Motor neuron (in vitro differentiated cells): ENCODE data around the gene TRPV6. TPM values are rescaled to one million over a fixed set of nuclear protein-coding genes. Genes with fewer than 3 reads are reported as not detected.

ENCODE experiments used
- ATAC-seq, 8 experiments: fragments of 200-7000 bp; cut with Tn5 transposase; replicated peaks in 6 of 8; 2 replicates each; pipeline ENCODE4 v1.8.0; 2021; ENCODE audit warnings: mild to moderate bottlenecking in 8 of 8, moderate library complexity in 8 of 8
- H3K27ac ChIP-seq, 2 donors: fragments of 250-450 bp; sonication (Bioruptor Pico); 2 replicates each; pipeline ENCODE4 v1.9.0; 2021; ENCODE audit warnings: antibody characterized with exemption in 2 of 2, mild to moderate bottlenecking in 2 of 2, moderate library complexity in 1 of 2
- H3K4me1 ChIP-seq, 2 donors: fragments of 250-450 bp; sonication (Bioruptor Pico); replicated peaks in 1 of 2; 2 replicates each; pipeline ENCODE4 v1.6.1; 2021; ENCODE audit warnings: antibody characterized with exemption in 2 of 2, mild to moderate bottlenecking in 2 of 2, moderate library complexity in 1 of 2
- H3K4me3 ChIP-seq, 5 donors: fragments of 250-450 bp; sonication (Bioruptor Pico); 2 replicates each; pipeline ENCODE4 v1.9.0; 2021; ENCODE audit warnings: antibody characterized with exemption in 5 of 5, mild to moderate bottlenecking in 5 of 5, moderate library complexity in 4 of 5
- WGBS, 10 experiments: fragments of 450-650 bp; shearing (Covaris generic); methylation state at CpG; one replicate each; pipeline ENCODE4 v1.0.0; 2022; 5-methylcytosine and 5-hydroxymethylcytosine counted together
- in situ Hi-C, 9 experiments: fragments of 400-800 bp; cut with MboI; loops; one replicate each; pipeline ENCODE4 v1.15.0; 2021; ENCODE audit warnings: low sequenced_read_pairs in 9 of 9, low pct_unique_long_range_greater_than_20kb in 2 of 9; ENCODE audit not compliant: unreplicated experiment in 9 of 9
- total RNA-seq, 8 experiments: library from RNA; unstranded; fragments of 300-600 nt; gene quantifications; 2 replicates each; pipeline versions ENCODE4 v1.2.3 to v1.2.4, GENCODE V29; 2022

TRPV6 gene
- total RNA-seq, 8 experiments from 2014 or later = 0.07 to 1.7 (median 0.53) TPM

GRCh38 chr7:142890874-142891485, 5.4 kb upstream of the TRPV6 start:
- H3K4me1 ChIP-seq = no peaks in the 10 kb centered on the region
- H3K4me3 ChIP-seq = no peak overlapping the region
- in situ Hi-C loops = loop anchor here in 1 of 9 experiments (25.0 kb wide), 1 partner anchor 96 kb away; no protein-coding TSS in a partner anchor
- ATAC-seq = no peak
- WGBS, 10 experiments = 64 to 100% (median 77%) methylated on average over 1 to 5 of the region's 12 CpGs; no CpG with 5 or more reads in 6 of the 10 experiments
- H3K27ac ChIP-seq = no peak overlapping the region

DNA sequence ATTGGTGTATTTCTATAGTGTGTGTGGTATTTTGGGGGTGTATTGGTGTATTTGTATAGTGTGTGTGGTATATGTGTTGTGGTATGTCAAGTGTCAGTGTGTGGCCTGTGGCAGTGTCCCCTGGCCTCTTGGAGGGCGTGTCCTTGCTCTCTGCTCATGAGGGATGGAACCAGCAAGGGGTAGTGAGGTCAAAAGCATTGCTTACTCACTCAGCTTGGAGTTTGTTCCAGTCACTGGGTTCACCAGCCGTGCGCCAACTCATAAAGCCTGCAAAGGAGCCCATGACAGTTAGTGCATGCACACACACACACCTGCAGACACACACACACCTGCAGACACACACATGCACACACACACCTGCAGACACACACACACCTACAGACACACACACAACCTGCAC, 4.3 kb upstream of the TRPV6 start:
- in situ Hi-C loops = loop anchor here in 1 of 9 experiments (25.0 kb wide), 1 partner anchor 97 kb away; no protein-coding TSS in a partner anchor
- Histone ChIP-seq H3K27ac (no peak overlapping the region), H3K4me3 (no peak overlapping the region), H3K4me1 (no peaks in the 10 kb centered on the region)
- no peak for ATAC-seq
- 17 to 50% (median 40%) methylated on average over 1 to 2 of the region's 3 CpGs; no CpG with 5 or more reads in 7 of the 10 experiments for WGBS, 10 experiments

GRCh38 chr7:142887282-142888015, 1.9 kb upstream of the TRPV6 start:
- in situ Hi-C loops = loop anchor here in 1 of 9 experiments (25.0 kb wide), 1 partner anchor 100 kb away; no protein-coding TSS in a partner anchor
- ATAC-seq = no peak
- peaks cover 0 to 3% of the 10 kb centered on the region in 2 donors for H3K4me1 ChIP-seq
- WGBS, 10 experiments = 9 to 100% (median 67%) methylated on average over 1 to 7 of the region's 12 CpGs; no CpG with 5 or more reads in 3 of the 10 experiments
- H3K4me3 ChIP-seq = no peak overlapping the region
- no peak overlapping the region for H3K27ac ChIP-seq

- in situ Hi-C loops = loop anchor here in 1 of 9 experiments (25.0 kb wide), 1 partner anchor 100 kb away; no protein-coding TSS in a partner anchor
- 0 to 100% (median 39%) methylated on average over 1 to 5 of the region's 7 CpGs; no CpG with 5 or more reads in 3 of the 10 experiments for WGBS, 10 experiments
- H3K4me1 ChIP-seq = peaks cover 0 to 3% of the 10 kb centered on the region in 2 donors
- H3K4me3 ChIP-seq = no peak overlapping the region
- no peak overlapping the region for H3K27ac ChIP-seq
- no peak for ATAC-seq
Measured at GRCh38 chr7:142886866-142887265, 1.3 kb upstream of the TRPV6 start.

DNA sequence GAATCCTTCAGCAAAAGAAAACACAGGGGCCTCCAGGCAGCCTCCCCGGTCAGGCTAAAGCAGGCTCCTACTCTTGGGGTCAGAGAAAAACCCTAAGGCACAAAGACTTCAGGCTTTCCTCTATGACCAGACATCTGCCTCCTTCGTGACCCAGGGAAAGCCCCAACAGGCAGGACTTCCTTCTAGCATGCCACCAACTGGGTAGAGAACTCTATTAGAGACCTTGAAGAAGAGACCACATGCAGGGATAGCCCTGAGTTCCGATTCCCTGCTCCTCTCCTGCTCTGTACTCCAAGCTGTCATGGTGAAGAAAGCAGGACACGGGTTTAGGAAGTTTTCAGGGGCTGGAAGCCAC, 1.3 kb downstream of the TRPV6 start:
- 0 to 92% (median 50%) methylated on average over 1 to 4 of the region's 4 CpGs; no CpG with 5 or more reads in 4 of the 10 experiments for WGBS, 10 experiments
- Histone ChIP-seq H3K4me1 (peaks cover 0 to 3% of the 10 kb centered on the region in 2 donors), H3K4me3 (no peak overlapping the region), H3K27ac (no peak overlapping the region)
- ATAC-seq = no peak
- in situ Hi-C loops = loop anchor here in 1 of 9 experiments (25.0 kb wide), 1 partner anchor 103 kb away; no protein-coding TSS in a partner anchor

GRCh38 chr7:142883571-142884285, 1.8 kb downstream of the TRPV6 start:
- 5 to 93% (median 80%) methylated on average over 1 to 3 of the region's 7 CpGs; no CpG with 5 or more reads in 5 of the 10 experiments for WGBS, 10 experiments
- Histone ChIP-seq H3K4me1 (peaks cover 0 to 3% of the 10 kb centered on the region in 2 donors), H3K4me3 (no peak overlapping the region), H3K27ac (no peak overlapping the region)
- in situ Hi-C loops = loop anchor here in 1 of 9 experiments (25.0 kb wide), 1 partner anchor 104 kb away; no protein-coding TSS in a partner anchor
- ATAC-seq = peak in 1 of 8 experiments; percentile 35

DNA sequence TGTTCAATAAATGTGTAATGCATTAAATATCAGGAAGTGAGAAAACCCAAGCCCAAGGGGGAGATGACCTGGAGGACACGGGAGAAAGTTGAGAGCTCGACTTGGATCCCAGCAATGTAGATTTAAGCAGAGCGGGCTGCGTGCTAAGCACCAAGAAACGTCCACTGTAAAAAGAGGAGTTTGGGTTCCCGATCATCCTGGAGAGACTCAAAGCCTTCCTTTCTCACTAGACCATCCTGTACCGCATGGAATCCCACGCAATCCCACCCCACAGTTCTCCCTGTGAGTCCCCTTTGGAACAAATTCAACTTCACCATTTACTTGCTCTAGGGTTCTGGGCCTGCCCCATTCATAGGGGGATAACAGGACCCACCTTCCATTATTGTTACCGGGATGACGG, 2.4 kb downstream of the TRPV6 start:
- H3K27ac ChIP-seq = no peak overlapping the region
- no peak overlapping the region for H3K4me3 ChIP-seq
- no peak for ATAC-seq
- in situ Hi-C loops = loop anchor here in 1 of 9 experiments (25.0 kb wide), 1 partner anchor 104 kb away; no protein-coding TSS in a partner anchor
- 0 to 100% (median 79%) methylated on average over 1 to 10 of the region's 10 CpGs; no CpG with 5 or more reads in 1 of the 10 experiments for WGBS, 10 experiments
- peaks cover 0 to 3% of the 10 kb centered on the region in 2 donors for H3K4me1 ChIP-seq

GRCh38 chr7:142882338-142882678, 3.2 kb downstream of the TRPV6 start:
- Histone ChIP-seq H3K27ac (no peak overlapping the region), H3K4me3 (no peak overlapping the region), H3K4me1 (peaks cover 0 to 3% of the 10 kb centered on the region in 2 donors)
- no peak for ATAC-seq
- 0 to 88% (median 42%) methylated on average over 1 to 3 of the region's 5 CpGs; no CpG with 5 or more reads in 4 of the 10 experiments for WGBS, 10 experiments
- in situ Hi-C loops = loop anchor here in 1 of 9 experiments (25.0 kb wide), 1 partner anchor 105 kb away; no protein-coding TSS in a partner anchor

- no peak for ATAC-seq
- H3K4me1 ChIP-seq = peaks cover 0 to 3% of the 10 kb centered on the region in 2 donors
- WGBS, 10 experiments = 0 to 100% (median 76%) methylated on average over 1 to 6 of the region's 9 CpGs
- H3K27ac ChIP-seq = no peak overlapping the region
- in situ Hi-C loops = loop anchor here in 1 of 9 experiments (25.0 kb wide), 1 partner anchor 106 kb away; no protein-coding TSS in a partner anchor
- no peak overlapping the region for H3K4me3 ChIP-seq
Measured at GRCh38 chr7:142881586-142882337, 3.8 kb downstream of the TRPV6 start.

DNA sequence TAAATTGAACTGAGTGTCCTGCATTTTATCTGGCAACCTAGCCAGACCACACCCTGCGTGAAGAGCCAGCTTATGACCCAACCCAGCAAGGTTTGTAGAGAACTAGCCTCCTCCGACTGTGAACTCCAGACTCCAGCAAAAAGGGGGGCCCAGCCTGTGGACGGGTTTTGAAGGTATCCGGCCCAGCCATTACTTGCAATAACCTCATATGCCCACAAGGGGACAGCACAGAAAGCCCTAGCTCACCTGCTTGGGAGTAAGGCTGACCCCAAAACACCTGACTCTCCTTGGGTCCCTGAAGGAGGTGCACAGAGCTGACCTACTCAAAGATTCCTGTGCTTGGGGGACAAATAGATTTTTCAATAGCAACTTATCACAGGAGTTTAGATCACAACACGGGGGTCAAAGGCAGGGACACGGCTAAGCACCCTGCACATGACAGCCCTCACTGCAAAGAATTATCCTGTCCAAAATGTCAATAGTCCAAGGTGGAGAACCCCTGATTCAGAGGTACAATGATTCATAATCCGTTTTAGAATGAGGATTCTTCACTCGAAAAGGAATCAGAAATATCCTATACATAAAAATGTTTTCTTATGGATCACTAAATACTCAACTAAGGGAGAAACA, 4.6 kb downstream of the TRPV6 start:
- in situ Hi-C loops = loop anchor here in 1 of 9 experiments (25.0 kb wide), 1 partner anchor 106 kb away; no protein-coding TSS in a partner anchor
- H3K4me3 ChIP-seq = no peak overlapping the region
- WGBS, 10 experiments = 9 to 55% (median 28%) methylated on average over 2 to 7 of the region's 8 CpGs; no CpG with 5 or more reads in 2 of the 10 experiments
- H3K27ac ChIP-seq = no peak overlapping the region
- ATAC-seq = peak in 1 of 8 experiments; percentile 74
- peaks cover 0 to 3% of the 10 kb centered on the region in 2 donors for H3K4me1 ChIP-seq

DNA sequence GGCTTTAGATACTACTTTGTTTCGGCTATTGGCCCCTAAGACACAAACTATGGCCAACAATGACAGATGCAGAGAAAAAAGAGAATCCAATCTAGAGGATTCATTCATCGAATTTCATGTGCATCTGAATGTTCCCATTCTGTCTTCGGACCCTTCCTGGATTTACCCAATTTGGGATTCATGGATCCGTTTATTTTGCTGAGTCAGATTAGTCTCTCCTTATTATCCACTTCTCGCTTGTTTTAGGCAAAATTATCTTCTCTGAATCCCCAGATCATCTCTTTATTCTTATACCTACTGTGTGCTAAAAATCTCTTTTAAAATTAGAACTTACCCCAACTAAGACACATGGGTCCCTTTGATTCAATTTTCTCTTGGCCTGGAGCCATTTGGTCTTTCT, 6.5 kb downstream of the TRPV6 start:
- no peak overlapping the region for H3K27ac ChIP-seq
- peaks cover 0 to 2% of the 10 kb centered on the region in 2 donors for H3K4me1 ChIP-seq
- no peak overlapping the region for H3K4me3 ChIP-seq
- ATAC-seq = no peak
- whole genome bisulfite sequencing, 10 experiments = 3 to 85% (median 67%) methylated on average over 2 to 5 of the region's 5 CpGs
- in situ Hi-C loops = loop anchor here in 1 of 9 experiments (25.0 kb wide), 1 partner anchor 108 kb away; no protein-coding TSS in a partner anchor
